ENCODE measurements around the gene FAM209B.

The FAM209B gene

GRCh38 chr20:56551571-56551970, 18.5 kb downstream of the FAM209B start:
- no peak overlapping the region for H3K18ac ChIP-seq (ENCODE audit: low read depth in 1 of 2, low read length in 2 of 2)
- no peak overlapping the region for H2BK15ac ChIP-seq (ENCODE audit: low read depth, poor library complexity, severe bottlenecking)
- H2BK120ac ChIP-seq (ENCODE audit: low read depth, low read length), result no peak overlapping the region
- H3K14ac ChIP-seq (ENCODE audit: low read length in 2 of 2), result no peak overlapping the region
- H3K4me3 ChIP-seq (ENCODE audit: insufficient read depth in 1 of 2, low read depth in 1 of 2, low read length in 2 of 2), result no peak overlapping the region
- H3K4ac ChIP-seq (ENCODE audit: low read depth in 1 of 2, low read length in 2 of 2), result peak overlapping the region in 1 of 2 experiments; percentile 40
- no peak overlapping the region for H3K27ac ChIP-seq (ENCODE audit: low read length, poor library complexity, severe bottlenecking)
- peaks cover 1% of the 10 kb centered on the region for H3K4me1 ChIP-seq (ENCODE audit: control insufficient read depth, insufficient read depth, low read depth, low read length)
- no peak overlapping the region for H2BK12ac ChIP-seq (ENCODE audit: low read length in 2 of 2)
- H4K91ac ChIP-seq (ENCODE audit: low read length), result no peak overlapping the region
- no peak overlapping the region for H3K9ac ChIP-seq (ENCODE audit: low read length)
- peaks cover 6% of the 10 kb centered on the region for H3K9me3 ChIP-seq (ENCODE audit: control insufficient read depth, low read length)
- no peaks in the 10 kb centered on the region for H3K79me1 ChIP-seq (replicated peaks; ENCODE audit: low read length, poor library complexity, severe bottlenecking)
- no peak overlapping the region for H2AK5ac ChIP-seq (ENCODE audit: low read length, severe bottlenecking)
- H3K27me3 ChIP-seq (ENCODE audit: control insufficient read depth in 1 of 2, insufficient read depth in 1 of 2, low read length in 2 of 2), result peaks cover 11 to 16% of the 10 kb centered on the region in 2 experiments
- no peaks in the 10 kb centered on the region for H3K36me3 ChIP-seq (ENCODE audit: control insufficient read depth in 1 of 2, insufficient read depth in 2 of 2, low read depth in 1 of 2, low read length in 2 of 2)
- H2BK5ac ChIP-seq (ENCODE audit: low read depth, low read length, poor library complexity, severe bottlenecking), result no peak overlapping the region
- no peak overlapping the region for H4K8ac ChIP-seq (ENCODE audit: low read length)
- H3K4me2 ChIP-seq (ENCODE audit: low read length, poor library complexity, severe bottlenecking), result no peak overlapping the region
- no peak overlapping the region for H2AFZ ChIP-seq (ENCODE audit: low read depth, low read length)
- no peak overlapping the region for H3K23ac ChIP-seq (ENCODE audit: low read length in 2 of 2)
- 89% methylated on average over 3 of the region's 8 CpGs for WGBS
- DNase-seq, result no peak

GRCh38 chr20:56552911-56553629, 20.0 kb downstream of the FAM209B start:
- H3K4me2 ChIP-seq (ENCODE audit: low read length, poor library complexity, severe bottlenecking), result no peak overlapping the region
- no peak overlapping the region for H3K14ac ChIP-seq (ENCODE audit: low read length in 2 of 2)

GRCh38 chr20:56554869-56555268, 21.8 kb downstream of the FAM209B start:
- Histone ChIP-seq H3K9me3 (ENCODE audit: control insufficient read depth, low read length) (no peaks in the 10 kb centered on the region), H3K14ac (ENCODE audit: low read length in 2 of 2) (no peak overlapping the region), H2AFZ (ENCODE audit: low read depth, low read length) (no peak overlapping the region), H3K23ac (ENCODE audit: low read length in 2 of 2) (no peak overlapping the region), H3K36me3 (ENCODE audit: control insufficient read depth in 1 of 2, insufficient read depth in 2 of 2, low read depth in 1 of 2, low read length in 2 of 2) (no peaks in the 10 kb centered on the region), H3K4ac (ENCODE audit: low read depth in 1 of 2, low read length in 2 of 2) (no peak overlapping the region), H2BK5ac (ENCODE audit: low read depth, low read length, poor library complexity, severe bottlenecking) (no peak overlapping the region), H3K4me1 (ENCODE audit: control insufficient read depth, insufficient read depth, low read depth, low read length) (peaks cover 1% of the 10 kb centered on the region), H2BK15ac (ENCODE audit: low read depth, poor library complexity, severe bottlenecking) (no peak overlapping the region), H2AK5ac (ENCODE audit: low read length, severe bottlenecking) (no peak overlapping the region), H3K4me2 (ENCODE audit: low read length, poor library complexity, severe bottlenecking) (no peak overlapping the region), H3K27ac (ENCODE audit: low read length, poor library complexity, severe bottlenecking) (peak overlapping the region; percentile 59), H2BK12ac (ENCODE audit: low read length in 2 of 2) (no peak overlapping the region), H3K79me1 (replicated peaks; ENCODE audit: low read length, poor library complexity, severe bottlenecking) (no peaks in the 10 kb centered on the region), H3K27me3 (ENCODE audit: control insufficient read depth in 1 of 2, insufficient read depth in 1 of 2, low read length in 2 of 2) (peaks cover 0 to 30% of the 10 kb centered on the region in 2 experiments), H2BK120ac (ENCODE audit: low read depth, low read length) (no peak overlapping the region), H3K9ac (ENCODE audit: low read length) (peak overlapping the region; percentile 56), H3K18ac (ENCODE audit: low read depth in 1 of 2, low read length in 2 of 2) (no peak overlapping the region), H4K8ac (ENCODE audit: low read length) (no peak overlapping the region), H3K4me3 (ENCODE audit: insufficient read depth in 1 of 2, low read depth in 1 of 2, low read length in 2 of 2) (peak overlapping the region in 1 of 2 experiments; percentile 41), H4K91ac (ENCODE audit: low read length) (no peak overlapping the region)
- 16% methylated on average over 3 of the region's 4 CpGs for WGBS
- peak; percentile 97 for DNase-seq

More at GRCh38 chr20:56552911-56553629, 20.0 kb downstream of the FAM209B start:
- Histone ChIP-seq H4K91ac (ENCODE audit: low read length) (no peak overlapping the region), H3K9ac (ENCODE audit: low read length) (no peak overlapping the region), H3K4me1 (ENCODE audit: control insufficient read depth, insufficient read depth, low read depth, low read length) (peaks cover 1% of the 10 kb centered on the region), H2BK12ac (ENCODE audit: low read length in 2 of 2) (no peak overlapping the region), H2BK15ac (ENCODE audit: low read depth, poor library complexity, severe bottlenecking) (no peak overlapping the region), H3K27me3 (ENCODE audit: control insufficient read depth in 1 of 2, insufficient read depth in 1 of 2, low read length in 2 of 2) (peaks cover 4 to 24% of the 10 kb centered on the region in 2 experiments), H2AFZ (ENCODE audit: low read depth, low read length) (no peak overlapping the region), H3K4ac (ENCODE audit: low read depth in 1 of 2, low read length in 2 of 2) (no peak overlapping the region), H3K79me1 (replicated peaks; ENCODE audit: low read length, poor library complexity, severe bottlenecking) (no peaks in the 10 kb centered on the region), H3K9me3 (ENCODE audit: control insufficient read depth, low read length) (peaks cover 6% of the 10 kb centered on the region), H2BK5ac (ENCODE audit: low read depth, low read length, poor library complexity, severe bottlenecking) (no peak overlapping the region), H3K27ac (ENCODE audit: low read length, poor library complexity, severe bottlenecking) (no peak overlapping the region), H3K4me3 (ENCODE audit: insufficient read depth in 1 of 2, low read depth in 1 of 2, low read length in 2 of 2) (no peak overlapping the region), H2BK120ac (ENCODE audit: low read depth, low read length) (no peak overlapping the region), H3K23ac (ENCODE audit: low read length in 2 of 2) (no peak overlapping the region), H3K36me3 (ENCODE audit: control insufficient read depth in 1 of 2, insufficient read depth in 2 of 2, low read depth in 1 of 2, low read length in 2 of 2) (no peaks in the 10 kb centered on the region), H4K8ac (ENCODE audit: low read length) (no peak overlapping the region), H2AK5ac (ENCODE audit: low read length, severe bottlenecking) (no peak overlapping the region), H3K18ac (ENCODE audit: low read depth in 1 of 2, low read length in 2 of 2) (no peak overlapping the region)
- no peak for DNase-seq
- WGBS, result 68% methylated on average over 5 of the region's 8 CpGs

GRCh38 chr20:56558968-56559367, 25.9 kb downstream of the FAM209B start:
- H4K91ac ChIP-seq (ENCODE audit: low read length), result no peak overlapping the region
- no peak overlapping the region for H3K4me3 ChIP-seq (ENCODE audit: insufficient read depth in 1 of 2, low read depth in 1 of 2, low read length in 2 of 2)
- no peak overlapping the region for H2BK15ac ChIP-seq (ENCODE audit: low read depth, poor library complexity, severe bottlenecking)
- no peak overlapping the region for H3K27ac ChIP-seq (ENCODE audit: low read length, poor library complexity, severe bottlenecking)
- WGBS, result 90% methylated on average over 6 of the region's 6 CpGs
- no peak overlapping the region for H2AFZ ChIP-seq (ENCODE audit: low read depth, low read length)
- H4K8ac ChIP-seq (ENCODE audit: low read length), result no peak overlapping the region
- no peak overlapping the region for H3K23ac ChIP-seq (ENCODE audit: low read length in 2 of 2)
- no peaks in the 10 kb centered on the region for H3K4me1 ChIP-seq (ENCODE audit: control insufficient read depth, insufficient read depth, low read depth, low read length)
- H2AK5ac ChIP-seq (ENCODE audit: low read length, severe bottlenecking), result no peak overlapping the region
- H3K9ac ChIP-seq (ENCODE audit: low read length), result no peak overlapping the region
- H3K4me2 ChIP-seq (ENCODE audit: low read length, poor library complexity, severe bottlenecking), result no peak overlapping the region
- no peak overlapping the region for H3K14ac ChIP-seq (ENCODE audit: low read length in 2 of 2)
- no peaks in the 10 kb centered on the region for H3K9me3 ChIP-seq (ENCODE audit: control insufficient read depth, low read length)
- H2BK120ac ChIP-seq (ENCODE audit: low read depth, low read length), result no peak overlapping the region
- no peaks in the 10 kb centered on the region for H3K79me1 ChIP-seq (replicated peaks; ENCODE audit: low read length, poor library complexity, severe bottlenecking)
- H3K18ac ChIP-seq (ENCODE audit: low read depth in 1 of 2, low read length in 2 of 2), result no peak overlapping the region
- no peak overlapping the region for H2BK12ac ChIP-seq (ENCODE audit: low read length in 2 of 2)
- no peak for DNase-seq
- H2BK5ac ChIP-seq (ENCODE audit: low read depth, low read length, poor library complexity, severe bottlenecking), result no peak overlapping the region
- no peak overlapping the region for H3K4ac ChIP-seq (ENCODE audit: low read depth in 1 of 2, low read length in 2 of 2)
- H3K36me3 ChIP-seq (ENCODE audit: control insufficient read depth in 1 of 2, insufficient read depth in 2 of 2, low read depth in 1 of 2, low read length in 2 of 2), result no peaks in the 10 kb centered on the region
- H3K27me3 ChIP-seq (ENCODE audit: control insufficient read depth in 1 of 2, insufficient read depth in 1 of 2, low read length in 2 of 2), result peaks cover 0 to 30% of the 10 kb centered on the region in 2 experiments
